ENCODE data around the gene SYNJ2.

SYNJ2 gene

GRCh38 chr6:158039571-158040050 lies 57.9 kb downstream of the SYNJ2 start:
- TF ChIP-seq, protein P1, sequence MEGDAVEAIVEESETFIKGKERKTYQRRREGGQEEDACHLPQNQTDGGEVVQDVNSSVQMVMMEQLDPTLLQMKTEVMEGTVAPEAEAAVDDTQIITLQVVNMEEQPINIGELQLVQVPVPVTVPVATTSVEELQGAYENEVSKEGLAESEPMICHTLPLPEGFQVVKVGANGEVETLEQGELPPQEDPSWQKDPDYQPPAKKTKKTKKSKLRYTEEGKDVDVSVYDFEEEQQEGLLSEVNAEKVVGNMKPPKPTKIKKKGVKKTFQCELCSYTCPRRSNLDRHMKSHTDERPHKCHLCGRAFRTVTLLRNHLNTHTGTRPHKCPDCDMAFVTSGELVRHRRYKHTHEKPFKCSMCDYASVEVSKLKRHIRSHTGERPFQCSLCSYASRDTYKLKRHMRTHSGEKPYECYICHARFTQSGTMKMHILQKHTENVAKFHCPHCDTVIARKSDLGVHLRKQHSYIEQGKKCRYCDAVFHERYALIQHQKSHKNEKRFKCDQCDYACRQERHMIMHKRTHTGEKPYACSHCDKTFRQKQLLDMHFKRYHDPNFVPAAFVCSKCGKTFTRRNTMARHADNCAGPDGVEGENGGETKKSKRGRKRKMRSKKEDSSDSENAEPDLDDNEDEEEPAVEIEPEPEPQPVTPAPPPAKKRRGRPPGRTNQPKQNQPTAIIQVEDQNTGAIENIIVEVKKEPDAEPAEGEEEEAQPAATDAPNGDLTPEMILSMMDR (IDR thresholded peaks at IDR 0.05; ENCODE audit: control insufficient read depth, insufficient read depth, low read depth, low read length, missing control alignments) = no peak
- DNase-seq (ENCODE audit: low read depth) = no peak

GRCh38 chr6:158040051-158040803 lies 58.6 kb downstream of the SYNJ2 start:
- DNase-seq (ENCODE audit: low read depth) = peak; percentile 94
- TF ChIP-seq, protein P1 (IDR thresholded peaks at IDR 0.05; ENCODE audit: control insufficient read depth, insufficient read depth, low read depth, low read length, missing control alignments) = no peak
- H3K4me3 ChIP-seq (ENCODE audit: control insufficient read depth, low read depth, low read length) = no peak overlapping the region

More at GRCh38 chr6:158039571-158040050, 57.9 kb downstream of the SYNJ2 start:
- no peak overlapping the region for H3K4me3 ChIP-seq (ENCODE audit: control insufficient read depth, low read depth, low read length)

GRCh38 chr6:158040804-158041347 lies 59.2 kb downstream of the SYNJ2 start:
- TF ChIP-seq, protein P1 (IDR thresholded peaks at IDR 0.05; ENCODE audit: control insufficient read depth, insufficient read depth, low read depth, low read length, missing control alignments) = no peak
- no peak for DNase-seq (ENCODE audit: low read depth)
- H3K4me3 ChIP-seq (ENCODE audit: control insufficient read depth, low read depth, low read length) = no peak overlapping the region

DNA sequence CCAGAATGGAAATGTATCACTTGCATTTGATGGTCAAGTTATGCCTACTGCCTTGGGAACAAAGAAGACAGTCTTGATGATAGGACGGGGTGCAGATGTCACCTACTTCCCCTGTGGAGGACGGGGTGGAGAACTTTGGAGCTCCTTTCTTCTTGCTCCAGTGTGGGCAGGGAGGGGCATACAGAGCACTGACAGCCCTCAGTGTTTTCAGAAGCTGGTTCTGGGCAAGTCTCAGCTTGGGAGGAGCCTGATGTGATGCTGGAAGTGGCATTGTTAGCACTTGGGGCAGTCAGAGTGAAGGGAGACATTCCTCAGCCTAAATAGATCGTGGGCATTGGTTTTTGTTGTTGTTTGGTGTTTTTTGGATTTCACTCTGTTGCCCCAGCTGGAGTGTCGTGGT lies 59.7 kb downstream of the SYNJ2 start:
- TF ChIP-seq, protein P1 (IDR thresholded peaks at IDR 0.05; ENCODE audit: control insufficient read depth, insufficient read depth, low read depth, low read length, missing control alignments) = no peak
- H3K4me3 ChIP-seq (ENCODE audit: control insufficient read depth, low read depth, low read length) = no peak overlapping the region
- DNase-seq (ENCODE audit: low read depth) = no peak

- no peak overlapping the region for H3K4me3 ChIP-seq (ENCODE audit: control insufficient read depth, low read depth, low read length)
- TF ChIP-seq, protein P1 (IDR thresholded peaks at IDR 0.05; ENCODE audit: control insufficient read depth, insufficient read depth, low read depth, low read length, missing control alignments) = no peak
- DNase-seq (ENCODE audit: low read depth) = no peak
Observed at GRCh38 chr6:158041788-158042187, 60.1 kb downstream of the SYNJ2 start.

- no peak for DNase-seq (ENCODE audit: low read depth)
- TF ChIP-seq, protein P1 (IDR thresholded peaks at IDR 0.05; ENCODE audit: control insufficient read depth, insufficient read depth, low read depth, low read length, missing control alignments) = no peak
- no peak overlapping the region for H3K4me3 ChIP-seq (ENCODE audit: control insufficient read depth, low read depth, low read length)
Observed at GRCh38 chr6:158042245-158042798, 60.7 kb downstream of the SYNJ2 start.

Measured in AG09309 (cell line).